GM21529 (cell line): ENCODE data around the gene NKX2-4.
"Not testable (repeated sequence)": the region's sequence is repeated elsewhere in the genome, so short reads cannot be mapped to it uniquely, and the experiment has no call there.

Experiments
- ATAC-seq: cut with Tn5 transposase; IDR thresholded peaks from one replicate; pipeline ENCODE4 v1.9.1; 2021; ENCODE audit not compliant: unreplicated experiment

The NKX2-4 gene

GRCh38 chr20:21397341-21398108 lies at the start of gene NKX2-4:
TSS of gene NKX2-4 (minus strand) at chr20:21397526. CDS start at chr20:21397399, 127 bp downstream.
- ATAC-seq = no peak

- ATAC-seq = no peak
Observed at GRCh38 chr20:21437816-21438215, 40.5 kb upstream of the NKX2-4 start.

- no peak for ATAC-seq
Observed at GRCh38 chr20:21437248-21437647, 39.9 kb upstream of the NKX2-4 start.

GRCh38 chr20:21436205-21436604 lies 38.9 kb upstream of the NKX2-4 start:
- no peak for ATAC-seq

- ATAC-seq = no peak
Observed at GRCh38 chr20:21435576-21435975, 38.2 kb upstream of the NKX2-4 start.

- no peak for ATAC-seq
Observed at GRCh38 chr20:21433329-21433890, 36.1 kb upstream of the NKX2-4 start.

- no peak for ATAC-seq
Observed at GRCh38 chr20:21432911-21433310, 35.6 kb upstream of the NKX2-4 start.

- ATAC-seq = no peak
Observed at GRCh38 chr20:21430020-21430419, 32.7 kb upstream of the NKX2-4 start.

- no peak for ATAC-seq
Observed at GRCh38 chr20:21424846-21425245, 27.5 kb upstream of the NKX2-4 start.

GRCh38 chr20:21423712-21424111 lies 26.4 kb upstream of the NKX2-4 start:
- not testable (repeated sequence) for ATAC-seq

- ATAC-seq = no peak
Observed at GRCh38 chr20:21421601-21422236, 24.4 kb upstream of the NKX2-4 start.

- not testable (repeated sequence) for ATAC-seq
Observed at GRCh38 chr20:21419147-21419546, 21.8 kb upstream of the NKX2-4 start.

GRCh38 chr20:21413996-21414395 lies 16.7 kb upstream of the NKX2-4 start:
- not testable (repeated sequence) for ATAC-seq

GRCh38 chr20:21411725-21412124 lies 14.4 kb upstream of the NKX2-4 start:
- no peak for ATAC-seq

- no peak for ATAC-seq
Observed at GRCh38 chr20:21399005-21399475, 1.7 kb upstream of the NKX2-4 start.

GRCh38 chr20:21398109-21399004 lies 1.0 kb upstream of the NKX2-4 start:
- no peak for ATAC-seq

- no peak for ATAC-seq
Observed at GRCh38 chr20:21396599-21397340, 556 bp downstream of the NKX2-4 start.

GRCh38 chr20:21395666-21396598 lies 1.4 kb downstream of the NKX2-4 start:
- ATAC-seq = no peak

- ATAC-seq = no peak
Observed at GRCh38 chr20:21395051-21395665, 2.2 kb downstream of the NKX2-4 start.
